GM19372 (cell line): Measurements from ENCODE around the gene STC2.
"Not testable (repeated sequence)": the region's sequence is repeated elsewhere in the genome, so short reads cannot be mapped to it uniquely, and the experiment has no call there.

ENCODE experiments used
- ATAC-seq: cut with Tn5 transposase; IDR thresholded peaks from one replicate; pipeline ENCODE4 v1.9.1; 2021; ENCODE audit warnings: mild to moderate bottlenecking, low read depth, moderate library complexity; ENCODE audit not compliant: unreplicated experiment

The STC2 gene

GRCh38 chr5:173296737-173297676 is 31.2 kb downstream of the STC2 start:
- ATAC-seq: no peak

- no peak for ATAC-seq
These were observed 32.4 kb downstream of the STC2 start for GRCh38 chr5:173295796-173296195.

GRCh38 chr5:173294673-173295320 is 33.4 kb downstream of the STC2 start:
- no peak for ATAC-seq

GRCh38 chr5:173293817-173294672 is 34.2 kb downstream of the STC2 start:
- ATAC-seq: peak; percentile 73

GRCh38 chr5:173291722-173292658 is 36.2 kb downstream of the STC2 start:
- peak; percentile 47 for ATAC-seq

- ATAC-seq: no peak
These were observed 37.6 kb downstream of the STC2 start for GRCh38 chr5:173290477-173291131.

GRCh38 chr5:173289372-173289771 is 38.8 kb downstream of the STC2 start:
- ATAC-seq: no peak

- no peak for ATAC-seq
These were observed 39.6 kb downstream of the STC2 start for GRCh38 chr5:173288632-173289031.

GRCh38 chr5:173287086-173287485 is 41.1 kb downstream of the STC2 start:
- ATAC-seq: no peak

- ATAC-seq: not testable (repeated sequence)
These were observed 43.8 kb downstream of the STC2 start for GRCh38 chr5:173284343-173284958.

- peak; percentile 89 for ATAC-seq
These were observed 44.6 kb downstream of the STC2 start for GRCh38 chr5:173283318-173284288.

GRCh38 chr5:173282916-173283315 is 45.3 kb downstream of the STC2 start:
- no peak for ATAC-seq

- ATAC-seq: no peak
These were observed 46.3 kb downstream of the STC2 start for GRCh38 chr5:173281910-173282309.

- no peak for ATAC-seq
These were observed 49.0 kb downstream of the STC2 start for GRCh38 chr5:173279166-173279565.

- ATAC-seq: no peak
These were observed 49.6 kb downstream of the STC2 start for GRCh38 chr5:173278641-173279040.

GRCh38 chr5:173278172-173278571 is 50.0 kb downstream of the STC2 start:
- no peak for ATAC-seq

GRCh38 chr5:173274771-173275170 is 53.4 kb downstream of the STC2 start:
- ATAC-seq: no peak

- ATAC-seq: no peak
These were observed 56.8 kb downstream of the STC2 start for GRCh38 chr5:173271419-173271818.
